MG63 (cell line): ENCODE data around the gene RGS2. TPM values are rescaled to one million over a fixed set of nuclear protein-coding genes. Genes with fewer than 3 reads are reported as not detected.

ENCODE experiments used
- DNase-seq: peaks from one replicate; pipeline ENCODE4 v3.0.0-alpha.2; 2020
- H3K27me3 ChIP-seq: fragments of 250-450 bp; sonication (Bioruptor Pico); 2 replicates; pipeline ENCODE4 v1.5.1; 2020; ENCODE audit warnings: mild to moderate bottlenecking, moderate library complexity
- H3K36me3 ChIP-seq: fragments of 250-450 bp; sonication (Bioruptor Pico); 2 replicates; pipeline ENCODE4 v1.5.1; 2020; ENCODE audit warnings: mild to moderate bottlenecking, moderate library complexity
- H3K4me3 ChIP-seq: fragments of 250-450 bp; sonication (Bioruptor Pico); 2 replicates; pipeline ENCODE4 v1.5.1; 2020; ENCODE audit warnings: mild to moderate bottlenecking, moderate library complexity
- H3K9me3 ChIP-seq: fragments of 250-450 bp; sonication (Bioruptor Pico); 2 replicates; pipeline ENCODE4 v1.5.1; 2020; ENCODE audit warnings: mild to moderate bottlenecking, moderate library complexity
- total RNA-seq: library from RNA; depleted of rRNA; stranded (reverse); fragments of >200 nt; shearing (Covaris generic); gene quantifications from 2 replicates; pipeline ENCODE4 v1.2.3, GENCODE V29; 2014; ENCODE audit warnings: low replicate concordance; rRNA removed

RGS2 gene
- total RNA-seq, 1 experiment from 2014 or later = 0.20 TPM

DNA sequence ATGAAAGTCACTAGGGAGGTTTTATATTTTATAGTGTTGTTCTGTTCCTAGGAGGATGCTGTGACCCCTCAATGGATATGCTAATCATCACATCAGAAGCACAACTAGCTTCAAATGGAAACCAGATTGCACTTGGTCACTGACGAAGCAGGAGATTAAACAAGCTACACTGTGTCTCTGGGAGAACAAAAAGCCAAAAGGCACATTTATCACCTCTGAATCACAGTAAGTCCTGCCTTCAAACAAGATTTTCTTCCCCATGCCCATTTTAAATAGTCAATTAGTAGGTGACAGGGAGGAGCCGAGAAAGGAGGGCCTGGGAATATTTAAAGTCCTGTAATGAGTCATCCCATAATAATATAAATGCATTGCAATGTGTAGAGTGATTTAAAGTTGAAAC is 38.1 kb downstream of the RGS2 start:
- H3K27me3 ChIP-seq = peaks cover 10% of the 10 kb centered on the region

DNA sequence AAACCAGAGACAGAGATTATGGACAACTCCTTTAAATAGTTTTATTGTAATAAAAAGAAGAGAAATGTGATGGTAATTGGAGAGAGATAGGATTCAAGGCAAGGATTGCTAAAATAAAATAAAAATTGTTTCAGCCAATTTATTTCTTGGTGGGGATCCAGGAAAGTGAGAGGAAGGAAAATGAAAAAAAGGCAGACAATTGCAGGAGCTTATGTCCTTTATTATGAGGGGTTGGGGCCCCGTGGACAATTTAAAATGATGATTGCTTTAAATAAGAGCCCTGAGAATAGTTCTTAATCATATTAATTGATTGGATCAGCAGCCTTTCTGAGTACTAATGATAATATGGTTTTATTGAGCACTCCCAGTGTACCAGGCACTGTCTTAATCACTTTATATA is 40.2 kb downstream of the RGS2 start:
- no peak overlapping the region for H3K4me3 ChIP-seq
- H3K36me3 ChIP-seq = no peaks in the 10 kb centered on the region
- no peaks in the 10 kb centered on the region for H3K9me3 ChIP-seq
- no peak for DNase-seq
- H3K27me3 ChIP-seq = no peaks in the 10 kb centered on the region

More for the DNA sequence above, 38.1 kb downstream of the RGS2 start:
- Histone ChIP-seq H3K36me3 (no peaks in the 10 kb centered on the region), H3K4me3 (no peak overlapping the region), H3K9me3 (no peaks in the 10 kb centered on the region)
- DNase-seq = no peak

DNA sequence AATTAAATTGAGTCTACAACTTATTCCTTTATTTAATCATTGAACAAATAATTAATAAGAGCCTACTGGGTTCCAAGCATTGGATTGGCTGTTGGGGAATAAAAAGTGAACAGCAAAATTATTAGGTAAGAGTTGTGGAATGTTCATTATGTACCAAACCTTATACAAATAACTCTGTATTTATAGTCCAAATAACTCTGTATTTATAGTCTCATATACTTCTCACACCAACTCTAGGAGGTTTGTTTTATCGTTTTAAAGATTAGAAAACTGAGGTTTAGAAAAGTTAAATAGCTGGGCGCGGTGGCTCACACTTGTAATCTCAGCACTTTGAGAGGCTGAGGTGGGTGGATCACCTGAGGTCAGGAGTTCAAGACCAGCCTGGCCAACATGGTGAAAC is 40.6 kb downstream of the RGS2 start:
- Histone ChIP-seq H3K36me3 (no peaks in the 10 kb centered on the region), H3K27me3 (no peaks in the 10 kb centered on the region), H3K9me3 (no peaks in the 10 kb centered on the region), H3K4me3 (no peak overlapping the region)
- DNase-seq = no peak

DNA sequence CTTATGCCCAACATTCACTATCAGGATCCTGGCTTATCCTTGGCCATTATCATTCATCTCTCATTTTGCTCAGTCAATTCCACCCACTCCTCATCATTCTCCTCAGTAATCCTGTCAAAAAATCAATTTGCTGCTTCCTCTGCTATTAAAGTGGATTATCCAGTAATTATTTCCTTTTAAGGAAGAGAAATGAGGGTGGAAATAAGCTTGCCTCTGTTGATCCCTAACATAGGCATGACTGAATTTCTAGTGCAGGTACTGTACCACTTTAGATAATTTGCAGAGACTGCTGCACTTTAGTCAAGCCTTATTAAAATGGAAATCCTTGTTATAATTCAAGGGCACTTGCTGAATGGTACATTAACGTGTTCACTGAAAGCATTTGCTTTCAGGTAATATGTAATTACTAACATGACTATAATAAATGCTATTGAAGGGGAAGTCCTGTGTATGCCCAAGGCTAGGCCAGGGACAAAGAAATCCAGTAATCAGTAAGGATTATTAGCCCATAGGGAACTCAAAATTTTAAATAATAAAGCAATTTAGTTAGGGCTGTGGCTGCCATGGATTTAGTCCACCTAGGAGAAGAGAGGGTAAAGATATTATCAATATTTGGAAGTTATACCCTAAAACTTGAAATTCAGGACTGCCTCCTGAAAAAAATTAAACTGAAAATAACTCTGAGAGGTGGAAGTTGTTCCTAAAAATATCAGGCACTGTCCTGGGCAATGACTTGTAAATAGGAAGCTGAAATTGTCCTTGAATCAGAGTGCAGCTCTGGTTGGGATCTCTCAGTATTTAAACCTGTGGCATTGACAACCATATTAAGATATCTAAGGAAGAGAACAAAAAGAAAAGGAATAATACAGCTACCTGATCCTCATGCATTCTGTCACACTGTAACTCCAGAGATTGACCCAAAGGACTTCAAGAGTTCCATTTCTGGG is 43.4 kb downstream of the RGS2 start:
- Histone ChIP-seq H3K4me3 (no peak overlapping the region), H3K36me3 (no peaks in the 10 kb centered on the region), H3K9me3 (no peaks in the 10 kb centered on the region), H3K27me3 (no peaks in the 10 kb centered on the region)
- no peak for DNase-seq

DNA sequence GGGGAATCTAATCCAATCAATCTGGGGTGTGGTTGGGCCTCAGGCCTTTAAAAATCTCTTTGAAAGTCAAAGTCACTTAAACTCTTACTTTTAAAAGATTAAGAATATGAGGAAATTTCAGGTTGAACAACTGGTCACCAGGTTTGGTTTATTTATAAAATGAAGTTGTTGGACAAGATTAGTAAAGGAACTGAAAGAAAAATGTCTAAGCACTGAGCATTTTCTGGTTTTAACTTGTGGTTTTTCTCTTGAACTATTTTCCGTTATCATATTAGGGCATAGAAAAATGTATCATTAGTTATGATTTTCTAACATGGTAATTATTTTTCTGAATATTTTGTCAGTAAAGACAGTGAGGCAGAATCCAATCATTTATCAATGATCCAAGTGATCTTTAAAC is 49.6 kb downstream of the RGS2 start:
- Histone ChIP-seq H3K4me3 (no peak overlapping the region), H3K9me3 (no peaks in the 10 kb centered on the region), H3K36me3 (no peaks in the 10 kb centered on the region), H3K27me3 (no peaks in the 10 kb centered on the region)
- DNase-seq = no peak

DNA sequence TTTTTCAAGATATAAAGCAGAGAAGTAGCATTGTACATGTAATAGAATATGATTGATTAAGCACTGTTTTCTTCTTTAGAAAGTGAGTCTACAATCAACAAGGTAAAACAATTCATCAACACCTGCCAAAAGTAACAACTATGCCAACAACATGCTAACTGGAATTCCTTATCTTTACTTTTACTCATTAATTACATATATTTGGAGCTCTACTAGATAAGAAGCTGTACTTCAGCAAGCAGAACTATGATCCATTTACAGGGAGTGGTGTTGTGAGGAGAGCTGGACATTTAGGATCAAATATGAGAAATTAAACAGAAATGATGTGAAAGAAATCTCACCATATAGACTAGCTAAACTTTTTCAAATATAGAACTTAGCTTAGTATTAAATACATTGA is 51.0 kb downstream of the RGS2 start:
- Histone ChIP-seq H3K36me3 (no peaks in the 10 kb centered on the region), H3K27me3 (no peaks in the 10 kb centered on the region), H3K4me3 (no peak overlapping the region), H3K9me3 (no peaks in the 10 kb centered on the region)
- no peak for DNase-seq

DNA sequence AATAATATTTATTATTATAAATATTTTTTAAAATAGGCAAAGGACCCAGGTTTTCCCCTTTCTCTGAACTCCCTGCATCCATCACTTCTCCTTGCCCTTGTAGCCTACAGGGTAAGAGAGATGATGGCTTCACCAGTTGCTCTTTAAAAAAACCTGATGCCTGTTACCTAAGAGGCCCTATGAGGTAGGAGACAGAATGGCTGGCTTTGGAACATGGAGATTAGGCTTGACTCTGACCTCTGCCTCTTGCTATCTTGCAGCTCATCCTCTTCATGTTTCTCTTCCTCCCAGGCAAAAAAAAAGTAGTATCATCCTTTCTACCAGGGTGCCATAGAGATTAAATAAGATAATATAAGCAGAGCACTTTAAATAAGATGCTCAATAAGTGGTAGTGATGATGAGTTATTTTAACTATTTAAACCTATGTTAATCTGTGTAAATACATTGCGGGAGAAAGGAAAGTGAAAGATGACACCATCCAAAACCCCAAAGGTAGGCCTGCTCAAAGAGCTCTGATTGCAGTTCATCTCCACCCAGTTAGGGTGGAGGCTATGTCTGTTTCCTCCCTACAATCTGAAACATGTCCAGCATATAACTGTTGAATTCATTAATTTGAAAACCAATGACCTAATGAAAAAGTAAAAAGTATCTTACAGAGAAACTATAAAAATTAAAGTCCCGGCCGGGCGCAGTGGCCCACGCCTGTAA is 51.8 kb downstream of the RGS2 start:
- no peak for DNase-seq
- H3K36me3 ChIP-seq = no peaks in the 10 kb centered on the region
- H3K9me3 ChIP-seq = no peaks in the 10 kb centered on the region
- no peaks in the 10 kb centered on the region for H3K27me3 ChIP-seq
- no peak overlapping the region for H3K4me3 ChIP-seq

DNA sequence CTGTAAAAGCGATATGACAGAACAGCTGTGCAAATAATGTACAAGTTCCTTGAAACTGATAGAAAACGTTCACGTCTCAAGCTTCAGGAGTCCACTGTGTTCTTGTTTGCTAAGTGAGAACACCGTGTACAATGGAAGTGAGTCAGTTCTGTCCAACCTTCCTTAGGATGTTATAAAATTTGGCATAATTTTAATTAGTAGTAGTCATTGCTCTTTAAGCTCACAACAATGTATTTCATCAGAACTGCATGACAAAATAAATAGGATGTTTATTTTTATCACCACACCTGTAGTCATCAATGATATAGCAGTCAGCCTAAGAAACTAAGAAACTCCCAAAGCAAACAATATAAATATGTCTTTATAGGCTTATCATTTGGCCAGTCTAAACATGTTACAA is 53.0 kb downstream of the RGS2 start:
- no peak for DNase-seq
- no peaks in the 10 kb centered on the region for H3K36me3 ChIP-seq
- H3K27me3 ChIP-seq = no peaks in the 10 kb centered on the region
- no peak overlapping the region for H3K4me3 ChIP-seq
- H3K9me3 ChIP-seq = no peaks in the 10 kb centered on the region

Other genes starting within 250 kb of the RGS2 start
- gene RGS1, start 233.3 kb upstream of the RGS2 start, total RNA-seq = 0.62 TPM in 1 of 2 replicates, not detected in the other
- gene RGS13, start 172.9 kb upstream of the RGS2 start, total RNA-seq = not detected in 2 replicates